Effector memory CD4-positive, alpha-beta T cell (primary cell): ENCODE results near the gene VPS72.

Source experiments
- DNase-seq, 3 donors: peaks; one replicate each; pipeline ENCODE4 v3.0.0-alpha.2; 2020
- H3K27ac ChIP-seq: 2 replicates; pipeline ENCODE4 v1.7.0; 2013; ENCODE audit warnings: mild to moderate bottlenecking, low read length, moderate library complexity; ENCODE audit not compliant: insufficient read depth, poor library complexity, severe bottlenecking
- H3K27me3 ChIP-seq: replicated peaks from 2 replicates; pipeline ENCODE4 v1.7.0; 2013; ENCODE audit warnings: mild to moderate bottlenecking, low read length; ENCODE audit not compliant: insufficient read depth, control insufficient read depth, poor library complexity, severe bottlenecking
- H3K36me3 ChIP-seq: 2 replicates; pipeline ENCODE4 v1.7.0; 2013; ENCODE audit warnings: mild to moderate bottlenecking, low read length, moderate library complexity; ENCODE audit not compliant: control insufficient read depth, insufficient read depth
- H3K4me1 ChIP-seq: 2 replicates; pipeline ENCODE4 v1.7.0; 2013; ENCODE audit warnings: low read length, mild to moderate bottlenecking; ENCODE audit not compliant: control insufficient read depth, insufficient read depth, poor library complexity, severe bottlenecking
- H3K4me3 ChIP-seq: 2 replicates; pipeline ENCODE4 v1.7.0; 2013; ENCODE audit warnings: low read length, low read depth, mild to moderate bottlenecking; ENCODE audit not compliant: insufficient read depth, poor library complexity, severe bottlenecking
- H3K9me3 ChIP-seq: 2 replicates; pipeline ENCODE4 v1.7.0; 2013; ENCODE audit warnings: mild to moderate bottlenecking, low read length, moderate library complexity; ENCODE audit not compliant: control insufficient read depth

The VPS72 gene

DNA sequence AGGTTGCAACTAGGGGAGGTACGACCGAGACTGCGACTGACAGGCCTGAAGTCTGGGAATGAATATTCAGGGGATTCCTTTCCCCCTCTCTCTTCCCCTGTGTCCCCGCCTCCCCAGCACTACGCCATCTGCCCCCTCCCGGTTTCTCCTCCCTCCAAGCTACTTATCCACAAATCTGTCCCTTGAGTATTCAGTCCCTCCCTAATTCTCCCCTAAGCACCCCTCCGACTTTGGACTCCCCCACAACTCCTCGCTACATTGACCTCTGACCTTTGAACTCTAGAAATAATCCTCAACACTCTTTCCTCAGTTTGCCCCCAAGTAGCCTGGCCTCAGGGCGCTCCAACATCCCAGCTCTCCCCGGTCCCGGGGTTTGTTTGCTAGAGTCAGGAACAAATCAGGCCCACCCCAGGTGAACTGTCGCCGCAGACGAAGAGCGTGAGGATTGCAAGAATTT, 24.7 kb downstream of the VPS72 start:
- Histone ChIP-seq H3K4me1 (peaks cover 26% of the 10 kb centered on the region), H3K27me3 (no peaks in the 10 kb centered on the region), H3K9me3 (no peaks in the 10 kb centered on the region), H3K27ac (peak overlapping the region; percentile 54), H3K36me3 (peaks cover 26% of the 10 kb centered on the region), H3K4me3 (no peak overlapping the region)
- no peak for DNase-seq

DNA sequence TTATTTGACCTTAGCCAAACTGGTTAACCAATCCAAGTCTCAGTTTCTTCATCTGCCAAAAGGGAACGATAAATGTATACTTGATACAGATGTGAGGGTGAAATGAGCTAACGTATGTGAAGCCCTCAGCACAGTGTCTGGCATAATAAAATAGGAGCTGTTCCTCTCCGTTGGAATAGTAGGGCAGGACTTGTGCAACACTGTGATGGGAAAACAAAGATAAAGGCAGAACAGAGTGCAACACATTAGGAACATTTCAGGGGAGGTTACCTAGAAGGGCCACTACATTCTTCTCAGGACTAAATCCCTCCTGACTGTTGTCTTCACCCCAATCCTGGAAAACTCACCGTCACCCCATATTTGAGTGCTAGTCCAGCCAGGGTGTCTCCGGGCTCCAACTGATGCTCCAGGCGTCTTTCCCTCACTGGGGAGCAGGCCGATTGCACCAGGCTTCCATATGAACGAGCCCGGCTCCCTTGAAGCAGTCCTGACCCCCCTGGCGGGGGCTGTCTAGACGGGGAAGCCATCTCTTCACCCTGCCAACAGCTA, 25.2 kb downstream of the VPS72 start:
- no peaks in the 10 kb centered on the region for H3K9me3 ChIP-seq
- H3K4me1 ChIP-seq = peaks cover 26% of the 10 kb centered on the region
- peak overlapping the region; percentile 54 for H3K27ac ChIP-seq
- no peak for DNase-seq
- no peaks in the 10 kb centered on the region for H3K27me3 ChIP-seq
- H3K4me3 ChIP-seq = no peak overlapping the region
- H3K36me3 ChIP-seq = peaks cover 21% of the 10 kb centered on the region

DNA sequence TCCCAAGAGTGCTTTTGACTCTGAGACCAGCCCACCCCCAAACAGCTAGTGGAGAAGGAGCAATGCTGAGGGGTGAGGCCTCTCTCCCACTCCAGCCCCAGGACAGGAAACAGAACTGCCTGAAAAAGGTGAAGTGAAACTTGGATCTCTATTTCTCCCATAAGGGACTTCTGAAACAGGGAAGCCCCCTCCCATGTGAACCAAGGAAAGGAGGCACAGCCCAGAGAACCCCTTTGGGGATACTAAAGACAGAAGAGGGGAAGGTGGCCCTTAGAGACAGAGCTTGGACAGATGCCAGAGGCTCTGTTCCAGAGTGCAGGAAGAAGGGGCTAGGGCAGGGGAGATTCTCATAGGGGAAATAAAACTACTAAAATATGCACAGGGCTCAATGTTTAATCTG, 30.6 kb downstream of the VPS72 start:
- H3K27me3 ChIP-seq = no peaks in the 10 kb centered on the region
- H3K4me3 ChIP-seq = peak overlapping the region; percentile 12
- peak overlapping the region; percentile 38 for H3K27ac ChIP-seq
- DNase-seq = no peak
- peaks cover 14% of the 10 kb centered on the region for H3K36me3 ChIP-seq
- peaks cover 21% of the 10 kb centered on the region for H3K4me1 ChIP-seq
- H3K9me3 ChIP-seq = no peaks in the 10 kb centered on the region

DNA sequence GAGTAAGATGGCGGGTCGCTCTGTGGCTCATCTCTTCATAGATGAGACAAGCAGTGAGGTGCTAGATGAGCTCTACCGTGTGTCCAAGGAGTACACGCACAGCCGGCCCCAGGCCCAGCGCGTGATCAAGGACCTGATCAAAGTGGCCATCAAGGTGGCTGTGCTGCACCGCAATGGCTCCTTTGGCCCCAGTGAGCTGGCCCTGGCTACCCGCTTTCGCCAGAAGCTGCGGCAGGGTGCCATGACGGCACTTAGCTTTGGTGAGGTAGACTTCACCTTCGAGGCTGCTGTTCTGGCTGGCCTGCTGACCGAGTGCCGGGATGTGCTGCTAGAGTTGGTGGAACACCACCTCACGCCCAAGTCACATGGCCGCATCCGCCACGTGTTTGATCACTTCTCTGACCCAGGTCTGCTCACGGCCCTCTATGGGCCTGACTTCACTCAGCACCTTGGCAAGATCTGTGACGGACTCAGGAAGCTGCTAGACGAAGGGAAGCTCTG, 31.2 kb downstream of the VPS72 start:
- no peak for DNase-seq

DNA sequence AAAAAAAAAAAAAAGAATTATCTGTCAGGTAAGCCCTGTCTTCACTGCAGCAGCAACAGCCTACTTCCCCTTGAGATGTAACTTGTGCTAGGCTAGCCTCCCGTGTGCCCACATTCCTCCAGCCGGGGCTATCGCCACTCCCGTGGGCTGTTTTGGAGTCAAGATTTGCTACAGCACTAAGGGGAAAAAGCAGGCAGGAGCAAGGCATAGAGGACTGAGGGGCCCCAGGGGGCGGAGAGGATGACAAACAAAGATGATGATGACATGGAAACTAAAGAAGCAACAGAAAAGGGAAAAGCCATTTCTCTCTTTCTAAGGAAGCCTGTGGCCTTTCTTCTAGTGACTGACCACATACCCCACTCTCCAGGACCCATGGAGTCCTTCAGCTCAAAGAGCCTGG, 31.7 kb downstream of the VPS72 start:
- no peaks in the 10 kb centered on the region for H3K9me3 ChIP-seq
- peak overlapping the region; percentile 38 for H3K4me3 ChIP-seq
- H3K27ac ChIP-seq = no peak overlapping the region
- peaks cover 8% of the 10 kb centered on the region for H3K36me3 ChIP-seq
- DNase-seq = no peak
- peaks cover 21% of the 10 kb centered on the region for H3K4me1 ChIP-seq
- no peaks in the 10 kb centered on the region for H3K27me3 ChIP-seq

More for the DNA sequence above, 31.2 kb downstream of the VPS72 start:
- Histone ChIP-seq H3K27ac (peak overlapping the region; percentile 38), H3K27me3 (no peaks in the 10 kb centered on the region), H3K4me3 (peak overlapping the region; percentile 38), H3K36me3 (peaks cover 13% of the 10 kb centered on the region), H3K4me1 (peaks cover 21% of the 10 kb centered on the region), H3K9me3 (no peaks in the 10 kb centered on the region)

DNA sequence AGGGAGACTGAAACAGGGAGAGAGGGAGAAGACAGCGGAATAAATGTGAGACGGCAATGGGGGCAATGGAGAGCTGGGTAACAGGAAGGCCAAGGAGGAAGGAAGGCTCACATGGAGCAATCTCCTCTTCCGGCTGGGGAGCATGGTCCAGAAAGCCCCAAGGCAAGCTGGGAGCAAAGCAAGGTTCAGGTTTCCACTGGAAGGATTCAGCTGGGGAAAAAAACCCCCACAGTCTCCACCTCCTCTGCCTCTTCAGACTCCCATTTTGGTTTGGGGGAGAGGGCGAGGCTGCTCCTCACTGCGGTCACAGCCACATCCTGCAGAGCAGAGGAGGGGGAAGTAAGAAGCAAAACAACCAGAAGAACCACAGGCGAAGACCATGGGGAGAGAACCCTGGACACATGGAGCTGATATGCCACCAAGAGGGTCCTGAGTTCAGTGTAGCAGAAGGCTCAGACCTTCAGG, 32.9 kb downstream of the VPS72 start:
- H3K4me3 ChIP-seq = peak overlapping the region; percentile 78
- H3K27ac ChIP-seq = peak overlapping the region; percentile 64
- peaks cover 21% of the 10 kb centered on the region for H3K4me1 ChIP-seq
- no peaks in the 10 kb centered on the region for H3K9me3 ChIP-seq
- peaks cover 8% of the 10 kb centered on the region for H3K36me3 ChIP-seq
- no peaks in the 10 kb centered on the region for H3K27me3 ChIP-seq
- DNase-seq = peak; percentile 38 to 52 (median 41)

DNA sequence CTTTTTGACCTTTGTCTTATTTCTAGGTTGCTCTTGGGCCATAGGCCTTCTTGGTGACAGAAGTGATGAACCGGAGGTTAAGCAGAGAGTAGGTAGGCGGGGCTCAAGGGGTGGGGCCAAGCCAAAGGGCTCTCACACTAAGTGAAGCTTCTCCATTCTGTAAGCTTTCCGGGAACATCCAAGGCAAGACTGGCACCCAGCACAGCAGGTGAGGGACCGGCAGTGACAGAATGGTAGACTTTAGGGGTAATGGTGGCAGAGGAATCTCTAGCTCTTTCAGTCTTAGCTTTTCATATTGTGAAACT, 33.5 kb downstream of the VPS72 start, which contains the start of gene TNFAIP8L2:
Gene TNFAIP8L2 (plus strand): TSS at position 135 of the 305 bp plus-strand sequence. CDS start 2,049 bp downstream, outside the sequence.
- no peaks in the 10 kb centered on the region for H3K9me3 ChIP-seq
- peaks cover 8% of the 10 kb centered on the region for H3K36me3 ChIP-seq
- peaks cover 15% of the 10 kb centered on the region for H3K4me1 ChIP-seq
- peak; percentile 42 to 62 (median 55) for DNase-seq
- H3K27ac ChIP-seq = peak within 1 kb of the TSS; percentile 64
- H3K27me3 ChIP-seq = no peaks in the 10 kb centered on the region
- peak within 1 kb of the TSS; percentile 78 for H3K4me3 ChIP-seq

DNA sequence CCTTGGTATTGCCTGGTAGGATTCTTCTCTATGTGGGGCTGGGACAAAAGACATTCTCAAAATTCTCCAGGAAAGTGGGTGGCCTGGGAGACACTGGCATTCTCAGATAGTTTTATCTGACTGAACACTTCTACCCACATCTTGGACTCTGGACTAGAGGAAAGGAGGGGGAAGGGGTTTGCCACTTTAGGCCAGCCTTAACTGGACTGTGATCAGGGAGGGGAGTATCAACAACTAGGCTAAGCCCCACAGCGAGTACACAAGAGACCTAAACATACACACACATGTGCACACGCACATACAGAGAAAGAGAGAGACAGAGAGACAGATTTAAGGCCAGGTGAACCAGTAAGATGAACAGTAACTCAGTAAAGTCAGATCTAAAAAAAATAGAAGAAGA, 42.3 kb downstream of the VPS72 start:
- H3K27me3 ChIP-seq = no peaks in the 10 kb centered on the region
- H3K36me3 ChIP-seq = no peaks in the 10 kb centered on the region
- H3K4me1 ChIP-seq = peaks cover 12% of the 10 kb centered on the region
- H3K27ac ChIP-seq = no peak overlapping the region
- no peak for DNase-seq
- no peaks in the 10 kb centered on the region for H3K9me3 ChIP-seq
- H3K4me3 ChIP-seq = no peak overlapping the region

DNA sequence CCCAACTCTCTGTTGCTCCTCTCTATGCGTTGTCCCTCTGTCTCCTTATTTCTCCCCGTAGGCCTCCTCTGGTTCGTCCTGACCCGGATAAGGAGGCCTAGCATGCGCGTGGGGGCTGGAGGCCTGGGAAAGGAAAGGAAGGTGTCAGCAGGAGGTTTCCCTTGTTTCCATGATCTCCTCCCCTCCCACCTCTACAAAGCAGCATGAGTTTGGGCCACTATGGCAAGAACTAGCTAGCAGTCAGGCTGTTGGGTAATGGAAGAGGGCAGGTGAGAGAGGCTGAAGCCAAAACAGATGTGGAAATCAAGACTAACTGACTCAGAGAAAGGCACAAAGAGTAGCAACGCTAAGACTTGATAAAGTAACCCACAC, 42.9 kb downstream of the VPS72 start:
- Histone ChIP-seq H3K9me3 (no peaks in the 10 kb centered on the region), H3K27ac (peak overlapping the region; percentile 44), H3K36me3 (no peaks in the 10 kb centered on the region), H3K4me1 (peaks cover 12% of the 10 kb centered on the region), H3K4me3 (peak overlapping the region; percentile 83), H3K27me3 (no peaks in the 10 kb centered on the region)
- no peak for DNase-seq

DNA sequence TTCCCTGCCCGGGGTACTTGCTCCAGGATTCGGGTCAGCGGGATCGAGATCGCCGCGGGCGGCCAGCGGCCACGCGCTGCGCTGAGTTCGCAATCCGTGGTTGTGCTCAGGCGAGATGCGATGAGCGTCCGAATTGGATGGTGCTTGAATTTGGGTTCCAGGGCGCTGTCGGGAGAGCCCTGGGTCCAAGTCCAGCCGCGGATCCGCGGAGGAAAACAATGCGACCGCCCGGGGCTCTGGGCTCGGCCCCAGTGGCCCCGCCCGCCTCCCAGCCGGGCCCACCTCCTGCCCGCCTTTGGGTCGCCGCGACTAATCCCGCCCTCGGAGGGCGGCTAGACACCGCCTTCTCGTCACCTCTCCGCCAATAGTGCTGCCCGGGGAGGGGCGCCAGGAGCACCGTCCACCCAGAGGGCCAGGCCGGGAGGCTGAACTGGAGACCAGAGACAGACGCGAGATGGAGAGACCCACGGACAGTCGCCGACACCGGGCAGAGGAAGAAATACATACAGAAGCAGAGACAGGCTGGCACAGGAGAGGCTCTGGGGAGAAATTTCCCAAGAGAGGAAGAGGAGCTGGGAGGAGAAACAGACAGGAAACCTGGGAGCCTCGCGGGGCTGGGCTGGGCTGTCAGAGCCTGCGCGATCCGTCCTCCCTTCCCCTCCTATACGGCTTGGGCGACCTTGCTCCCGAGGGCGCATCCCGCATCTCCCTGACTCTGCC, 43.4 kb downstream of the VPS72 start, which contains the start of gene SEMA6C:
Gene SEMA6C (minus strand): TSS at position 220 of the 720 bp plus-strand sequence. CDS start 4,010 bp downstream, outside the sequence.
- H3K36me3 ChIP-seq = no peaks in the 10 kb centered on the region
- DNase-seq = peak; percentile 75 to 81 (median 80)
- no peaks in the 10 kb centered on the region for H3K9me3 ChIP-seq
- peak within 1 kb of the TSS; percentile 83 for H3K4me3 ChIP-seq
- H3K4me1 ChIP-seq = peaks cover 12% of the 10 kb centered on the region
- no peaks in the 10 kb centered on the region for H3K27me3 ChIP-seq
- peak within 1 kb of the TSS; percentile 44 for H3K27ac ChIP-seq
